Bronchial epithelial cell (primary cell): Measurements from ENCODE around the gene PLA2G7. TPM values are rescaled to one million over a fixed set of nuclear protein-coding genes. Genes with fewer than 3 reads are reported as not detected.
A peak's percentile ranks its signal among the peaks of the same experiment; 100 is the strongest.

Source experiments
- DNase-seq: peaks from one replicate; pipeline ENCODE4 v3.0.0-alpha.2; 2010; ENCODE audit warnings: low read depth
- FAIRE-seq: peaks from 2 replicates; lab custom pipeline; 2011; peaks lifted over from hg19 to GRCh38; lab: Jason Lieb, UNC
- H3K27me3 ChIP-seq: 2 replicates; pipeline ENCODE4 v1.5.1; 2011; ENCODE audit warnings: low read length; ENCODE audit not compliant: control insufficient read depth, insufficient read depth
- H3K36me3 ChIP-seq: 2 replicates; pipeline ENCODE4 v1.5.1; 2011; ENCODE audit warnings: low read length; ENCODE audit not compliant: control insufficient read depth, insufficient read depth
- H3K4me3 ChIP-seq: 2 replicates; pipeline ENCODE4 v1.5.1; 2011; ENCODE audit warnings: mild to moderate bottlenecking, low read depth, low read length, control low read depth
- CTCF ChIP-seq: IDR thresholded peaks from 2 replicates; pipeline ENCODE4 v1.5.1; 2011; ENCODE audit warnings: mild to moderate bottlenecking, moderate library complexity, low read length, control low read depth, inconsistent platforms; ENCODE audit not compliant: insufficient read depth, severe bottlenecking
- total RNA-seq: library from RNA; depleted of rRNA; stranded (reverse); fragments of >200 nt; gene quantifications from 2 replicates; pipeline ENCODE4 v1.2.1, GENCODE V29; 2014

Gene PLA2G7
- total RNA-seq, 1 donor from 2014 or later = not detected

GRCh38 chr6:46760925-46761324 is 25.8 kb upstream of the PLA2G7 start:
- H3K27me3 ChIP-seq = no peaks in the 10 kb centered on the region
- peak; percentile 76 for FAIRE-seq
- H3K4me3 ChIP-seq = no peak overlapping the region
- peak; percentile 27 for DNase-seq
- TF ChIP-seq CTCF = no peak
- no peaks in the 10 kb centered on the region for H3K36me3 ChIP-seq

- no peak for FAIRE-seq
- no peak for TF ChIP-seq CTCF
- DNase-seq = no peak
- Histone ChIP-seq H3K36me3 (no peaks in the 10 kb centered on the region), H3K27me3 (no peaks in the 10 kb centered on the region), H3K4me3 (no peak overlapping the region)
These were observed 24.0 kb upstream of the PLA2G7 start for GRCh38 chr6:46758960-46759753.

- Histone ChIP-seq H3K4me3 (no peak overlapping the region), H3K27me3 (no peaks in the 10 kb centered on the region), H3K36me3 (no peaks in the 10 kb centered on the region)
- DNase-seq (peak; percentile 36), FAIRE-seq (no peak)
- TF ChIP-seq CTCF = no peak
These were observed 22.0 kb upstream of the PLA2G7 start for GRCh38 chr6:46757214-46757596.

- FAIRE-seq = no peak
- TF ChIP-seq CTCF = no peak
- peak; percentile 48 for DNase-seq
- H3K36me3 ChIP-seq = no peaks in the 10 kb centered on the region
- H3K27me3 ChIP-seq = no peaks in the 10 kb centered on the region
- no peak overlapping the region for H3K4me3 ChIP-seq
These were observed 21.5 kb upstream of the PLA2G7 start for GRCh38 chr6:46756469-46757213.

GRCh38 chr6:46755865-46756264 is 20.7 kb upstream of the PLA2G7 start:
- Histone ChIP-seq H3K27me3 (no peaks in the 10 kb centered on the region), H3K4me3 (no peak overlapping the region), H3K36me3 (no peaks in the 10 kb centered on the region)
- no peak for FAIRE-seq
- DNase-seq = no peak
- TF ChIP-seq CTCF = no peak
